Left ventricle myocardium inferior (tissue), 1 donor: Measurements from ENCODE around the gene ABCD1. TPM values are rescaled to one million over a fixed set of nuclear protein-coding genes. Genes with fewer than 3 reads are reported as not detected.
"Not testable (repeated sequence)": the region's sequence is repeated elsewhere in the genome, so short reads cannot be mapped to it uniquely, and the experiment has no call there.

Experiments used
- DNase-seq: peaks from one replicate; pipeline ENCODE4 v3.0.0-alpha.2; 2020
- H3K27ac ChIP-seq: fragments of 200-600 bp; replicated peaks from 2 replicates; pipeline ENCODE4 v1.8.0; 2021
- H3K27me3 ChIP-seq: fragments of 200-600 bp; 2 replicates; pipeline ENCODE4 v1.8.0; 2021; ENCODE audit warnings: low read depth
- H3K36me3 ChIP-seq: fragments of 200-600 bp; 2 replicates; pipeline ENCODE4 v1.8.0; 2021
- H3K4me1 ChIP-seq: fragments of 200-600 bp; 2 replicates; pipeline ENCODE4 v1.8.0; 2021
- H3K4me3 ChIP-seq: fragments of 200-600 bp; 2 replicates; pipeline ENCODE4 v1.8.0; 2021; ENCODE audit warnings: mild to moderate bottlenecking, moderate library complexity
- H3K9me3 ChIP-seq: fragments of 200-600 bp; replicated peaks from 2 replicates; pipeline ENCODE4 v1.8.0; 2021
- CTCF ChIP-seq: fragments of 200-600 bp; IDR thresholded peaks from 2 replicates; pipeline ENCODE4 v1.8.0; 2021; ENCODE audit warnings: antibody characterized with exemption, mild to moderate bottlenecking, borderline replicate concordance
- intact Hi-C: fragments of 100-400 bp; cut with micrococcal nuclease; formaldehyde crosslinking; loops from one replicate; pipeline ENCODE4 v1.11.0; 2022
- long read RNA-seq: library from polyadenylated mRNA; unstranded; transcript quantifications from one replicate; pipeline ENCODE4 v2.0.0, GENCODE V29; 2021
- total RNA-seq: library from RNA; stranded (reverse); fragmentation: NEBNext Ultra II Directional; extraction: Animal tissue kit (Norgen Biotek cat#: 25700); gene quantifications from one replicate; pipeline ENCODE4 v1.2.1, GENCODE V29; 2021
- donor health status: DM: no; HTN: yes; CAD: no; lungs with severe emphysema.

The ABCD1 gene
- 16.0 TPM for total RNA-seq
- long read RNA-seq, transcript ABCD1-201 (10 exons, 3,664 nt) = major isoform, 26 of 31 reads
- long read RNA-seq, partial matches to known transcripts = 4 of 31 reads
- long read RNA-seq, other reads (novel, unspliced or antisense) = 1 of 31 reads

DNA sequence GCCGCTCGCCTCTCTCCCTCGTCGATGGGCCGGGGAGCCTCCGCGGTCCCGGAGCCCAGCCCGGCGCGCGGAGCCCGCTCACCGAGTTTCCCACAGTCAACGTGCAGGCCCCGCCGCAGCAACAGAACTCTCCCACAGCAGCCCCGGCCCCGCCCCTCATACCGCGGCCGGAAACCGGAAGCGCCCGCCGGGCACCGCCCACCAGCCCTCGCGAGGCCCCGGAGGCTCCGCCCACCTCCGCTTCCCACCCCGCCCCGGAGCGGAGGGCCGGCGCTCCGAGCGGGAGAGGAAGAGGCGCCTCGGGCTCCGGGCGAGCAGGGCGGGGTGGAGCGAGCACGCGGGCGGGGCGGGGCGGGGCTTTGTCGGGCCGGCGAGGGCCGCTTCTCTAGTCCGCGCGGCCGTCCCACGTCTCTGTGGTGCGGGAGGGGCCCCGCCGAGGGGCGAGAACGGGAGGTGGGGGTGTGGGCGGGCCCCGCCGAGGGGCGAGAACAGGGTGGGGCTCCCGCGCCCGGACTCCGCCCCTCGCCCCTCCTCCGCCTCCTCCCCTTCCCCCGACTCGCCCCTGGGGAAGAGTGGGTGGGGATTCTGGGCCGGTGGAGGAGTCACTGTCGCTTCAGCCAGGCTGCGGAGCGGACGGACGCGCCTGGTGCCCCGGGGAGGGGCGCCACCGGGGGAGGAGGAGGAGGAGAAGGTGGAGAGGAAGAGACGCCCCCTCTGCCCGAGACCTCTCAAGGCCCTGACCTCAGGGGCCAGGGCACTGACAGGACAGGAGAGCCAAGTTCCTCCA lies at the start of gene ABCD1, which contains the start of gene BCAP31:
Gene ABCD1 (plus strand): TSS at position 605 of the 787 bp plus-strand sequence. CDS start 411 bp downstream, outside the sequence.
Gene BCAP31 (minus strand): TSS at position 136 of the 787 bp plus-strand sequence. CDS start 1,143 bp downstream, outside the sequence.
- Histone ChIP-seq H3K27me3 (no peaks in the 10 kb centered on the region), H3K4me1 (peaks cover 68% of the 10 kb centered on the region), H3K36me3 (peaks cover 20% of the 10 kb centered on the region), H3K9me3 (no peaks in the 10 kb centered on the region), H3K4me3 (peak within 1 kb of the TSS; percentile 81), H3K27ac (peak within 1 kb of the TSS; percentile 93)
- DNase-seq = peak; percentile 88
- no peak for TF ChIP-seq CTCF
- intact Hi-C loops = no loop called here

DNA sequence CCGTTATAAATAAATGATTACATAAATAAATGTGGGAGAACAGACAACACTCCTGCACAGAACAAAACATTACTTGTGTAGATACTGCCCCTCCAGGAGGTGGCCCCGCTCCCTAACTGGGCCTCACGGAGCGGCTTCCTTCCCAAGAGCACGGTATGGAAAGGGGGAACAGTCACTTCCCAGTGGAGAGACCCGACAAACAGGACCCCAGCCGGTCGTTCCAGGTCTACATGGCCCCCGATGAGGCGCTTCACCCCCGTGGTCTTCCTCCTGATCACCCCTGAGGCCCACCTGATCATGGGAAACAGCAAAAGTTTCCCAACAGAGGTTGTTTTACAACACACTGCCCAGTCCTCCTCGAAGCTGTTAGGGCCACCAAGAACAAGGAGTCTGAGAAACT lies 43.5 kb upstream of the ABCD1 start:
- intact Hi-C loops = no loop called here
- no peaks in the 10 kb centered on the region for H3K27me3 ChIP-seq

DNA sequence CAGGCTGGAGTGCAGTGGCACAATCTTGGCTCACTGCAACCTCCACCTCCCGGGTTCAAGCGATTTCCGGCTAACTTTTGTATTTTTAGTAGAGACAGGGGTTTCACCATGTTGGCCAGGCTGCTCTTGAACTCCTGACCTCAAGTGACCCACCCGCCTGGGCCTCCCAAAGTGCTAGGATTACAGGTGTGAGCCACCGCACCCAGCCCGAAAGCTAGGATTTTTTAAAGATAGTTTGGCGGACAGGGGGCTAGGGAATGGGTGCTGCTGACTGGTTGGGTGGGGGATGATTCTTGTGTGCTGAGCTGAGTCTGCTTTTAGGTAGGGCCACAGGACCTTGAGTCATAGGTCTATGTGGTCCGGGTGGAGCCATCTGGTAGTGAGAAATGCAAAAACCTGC lies 41.2 kb upstream of the ABCD1 start:
- H3K27ac ChIP-seq, H3K27me3 ChIP-seq, H3K4me3 ChIP-seq, H3K9me3 ChIP-seq, H3K4me1 ChIP-seq, intact Hi-C loops, DNase-seq, H3K36me3 ChIP-seq: not testable (repeated sequence)

More for the DNA sequence above, 43.5 kb upstream of the ABCD1 start:
- DNase-seq = no peak
- H3K27ac ChIP-seq = no peak overlapping the region
- H3K36me3 ChIP-seq = no peaks in the 10 kb centered on the region
- no peaks in the 10 kb centered on the region for H3K9me3 ChIP-seq
- no peak overlapping the region for H3K4me3 ChIP-seq
- H3K4me1 ChIP-seq = no peaks in the 10 kb centered on the region
- no peak for TF ChIP-seq CTCF

- H3K36me3 ChIP-seq = no peaks in the 10 kb centered on the region
- no peak for DNase-seq
- peaks cover 6% of the 10 kb centered on the region for H3K4me1 ChIP-seq
- H3K9me3 ChIP-seq = no peaks in the 10 kb centered on the region
- no peak for TF ChIP-seq CTCF
- H3K4me3 ChIP-seq = no peak overlapping the region
- intact Hi-C loops = no loop called here
- no peak overlapping the region for H3K27ac ChIP-seq
- no peaks in the 10 kb centered on the region for H3K27me3 ChIP-seq
Measured at GRCh38 chrX:153684467-153685155, 40.0 kb upstream of the ABCD1 start.

GRCh38 chrX:153685156-153685536 lies 39.5 kb upstream of the ABCD1 start:
- no peak for TF ChIP-seq CTCF

More at GRCh38 chrX:153685156-153685536, 39.5 kb upstream of the ABCD1 start:
- Histone ChIP-seq H3K4me1 (peaks cover 6% of the 10 kb centered on the region), H3K9me3 (no peaks in the 10 kb centered on the region), H3K27me3 (no peaks in the 10 kb centered on the region), H3K36me3 (no peaks in the 10 kb centered on the region), H3K27ac (no peak overlapping the region), H3K4me3 (no peak overlapping the region)
- DNase-seq = no peak
- intact Hi-C loops = no loop called here
